ENCODE results near the gene GALNT16.

GRCh38 chr14:69249603-69250002 lies 10.4 kb upstream of the GALNT16 start:
- TF ChIP-seq CTCF (IDR thresholded peaks at IDR 0.05) (no peak), POLR2A (IDR thresholded peaks at IDR 0.05) (no peak)

Measured in heart left ventricle (tissue), 13 donors.